GM13977 (cell line): ENCODE results near the gene TRANK1.

Experiments
- DNase-seq: peaks from one replicate; pipeline ENCODE4 v3.0.0; 2012; ENCODE audit warnings: low spot score
- in situ Hi-C: fragments of 300-500 bp; cut with MboI; formaldehyde crosslinking; loops from one replicate; pipeline ENCODE4 v1.12.0; 2022; ENCODE audit warnings: low sequenced_read_pairs, low pct_unique_long_range_greater_than_20kb, mixed read lengths, inconsistent platforms; ENCODE audit not compliant: unreplicated experiment
- TF ChIP-seq, protein P1 (sequence below): IDR thresholded peaks from 2 replicates; pipeline ENCODE4 v1.5.1; 2012; ENCODE audit warnings: mild to moderate bottlenecking, control low read depth; ENCODE audit not compliant: insufficient read depth; ENCODE audit errors: extremely low read depth, missing control alignments

The TRANK1 gene

GRCh38 chr3:36804295-36805055 lies 140.4 kb downstream of the TRANK1 start:
- TF ChIP-seq, protein P1, sequence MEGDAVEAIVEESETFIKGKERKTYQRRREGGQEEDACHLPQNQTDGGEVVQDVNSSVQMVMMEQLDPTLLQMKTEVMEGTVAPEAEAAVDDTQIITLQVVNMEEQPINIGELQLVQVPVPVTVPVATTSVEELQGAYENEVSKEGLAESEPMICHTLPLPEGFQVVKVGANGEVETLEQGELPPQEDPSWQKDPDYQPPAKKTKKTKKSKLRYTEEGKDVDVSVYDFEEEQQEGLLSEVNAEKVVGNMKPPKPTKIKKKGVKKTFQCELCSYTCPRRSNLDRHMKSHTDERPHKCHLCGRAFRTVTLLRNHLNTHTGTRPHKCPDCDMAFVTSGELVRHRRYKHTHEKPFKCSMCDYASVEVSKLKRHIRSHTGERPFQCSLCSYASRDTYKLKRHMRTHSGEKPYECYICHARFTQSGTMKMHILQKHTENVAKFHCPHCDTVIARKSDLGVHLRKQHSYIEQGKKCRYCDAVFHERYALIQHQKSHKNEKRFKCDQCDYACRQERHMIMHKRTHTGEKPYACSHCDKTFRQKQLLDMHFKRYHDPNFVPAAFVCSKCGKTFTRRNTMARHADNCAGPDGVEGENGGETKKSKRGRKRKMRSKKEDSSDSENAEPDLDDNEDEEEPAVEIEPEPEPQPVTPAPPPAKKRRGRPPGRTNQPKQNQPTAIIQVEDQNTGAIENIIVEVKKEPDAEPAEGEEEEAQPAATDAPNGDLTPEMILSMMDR = no peak
- no peak for DNase-seq
- in situ Hi-C loops = no loop called here

- no peak for DNase-seq
- TF ChIP-seq, protein P1 = no peak
- in situ Hi-C loops = no loop called here
Observed at GRCh38 chr3:36803091-36803791, 141.6 kb downstream of the TRANK1 start.

GRCh38 chr3:36800533-36801116 lies 144.2 kb downstream of the TRANK1 start:
- TF ChIP-seq, protein P1 = no peak
- no peak for DNase-seq
- in situ Hi-C loops = no loop called here

DNA sequence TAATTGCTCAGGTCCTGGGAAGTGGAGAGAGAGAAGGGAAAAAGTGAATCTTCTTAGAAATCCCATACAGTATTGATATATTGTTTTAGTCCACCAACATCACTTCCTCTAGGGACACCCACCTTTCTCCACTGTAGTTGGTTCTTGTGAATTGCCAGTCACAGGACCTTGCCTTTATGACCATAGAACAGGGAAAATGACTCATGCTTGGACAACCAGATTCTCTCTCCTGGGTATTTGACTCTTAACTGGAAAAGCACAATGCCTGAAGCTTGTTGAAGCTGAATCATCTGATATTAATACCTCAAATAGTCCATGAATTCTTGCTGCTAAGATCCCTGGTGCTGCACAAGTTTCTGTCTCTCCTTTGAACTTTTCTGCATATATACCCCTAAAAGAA lies 148.0 kb downstream of the TRANK1 start:
- no peak for DNase-seq
- in situ Hi-C loops = no loop called here
- TF ChIP-seq, protein P1 = no peak

DNA sequence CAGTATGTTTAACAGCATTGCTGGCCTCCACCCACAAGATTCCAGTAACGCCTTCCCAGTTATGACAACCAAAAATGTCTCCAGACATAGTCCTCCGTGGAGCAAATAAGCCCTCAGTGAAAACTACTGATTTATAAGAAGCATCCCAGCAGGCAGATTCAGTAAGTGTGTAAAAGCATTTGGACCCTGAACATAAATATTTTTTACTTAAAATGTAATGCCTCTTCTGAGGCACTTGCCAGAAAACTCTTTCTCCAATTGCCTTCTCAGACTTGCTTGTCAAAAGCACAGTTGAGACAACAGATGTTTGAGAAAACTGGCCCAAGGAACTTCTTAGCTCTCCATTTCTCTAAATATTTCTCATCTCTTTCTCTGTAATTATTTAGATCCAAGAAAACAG lies 148.7 kb downstream of the TRANK1 start:
- DNase-seq = no peak
- in situ Hi-C loops = no loop called here
- TF ChIP-seq, protein P1 = no peak

GRCh38 chr3:36795622-36796021 lies 149.2 kb downstream of the TRANK1 start:
- TF ChIP-seq, protein P1 = no peak
- no peak for DNase-seq
- in situ Hi-C loops = no loop called here
